Neural cell (in vitro differentiated cells): ENCODE measurements around the gene GPR107.

Experiments used
- CTCF ChIP-seq: fragments of 450-650 bp; IDR thresholded peaks from 2 replicates; pipeline ENCODE4 v1.5.1; 2014; ENCODE audit warnings: antibody characterized with exemption, mild to moderate bottlenecking, moderate library complexity; ENCODE audit not compliant: poor library complexity, severe bottlenecking
- EZH2 ChIP-seq: fragments of 200-600, 300-800 bp; shearing (Covaris generic), sonication (generic); IDR thresholded peaks from 2 replicates; pipeline ENCODE4 v1.6.1; 2014; ENCODE audit warnings: antibody characterized with exemption, low read length, borderline replicate concordance, mild to moderate bottlenecking; ENCODE audit not compliant: insufficient read depth, poor library complexity, severe bottlenecking
- MXI1 ChIP-seq: fragments of 450-650 bp; conservative IDR thresholded peaks from 2 replicates; pipeline ENCODE4 v1.6.1; 2014; ENCODE audit warnings: antibody characterized with exemption, mild to moderate bottlenecking; ENCODE audit not compliant: poor library complexity, severe bottlenecking

- TF ChIP-seq EZH2 (no peak), CTCF (no peak), MXI1 (no peak)
Observed at GRCh38 chr9:130017076-130017475, 36.6 kb upstream of the GPR107 start.
